NCI-H510A treated with DMSO at 0.1 percent for 48 hours (cell line): ENCODE measurements around the gene ARHGAP23.
"Not testable (repeated sequence)": the region's sequence is repeated elsewhere in the genome, so short reads cannot be mapped to it uniquely, and the experiment has no call there.

Experiments
- DNase-seq: peaks from one replicate; lab custom pipeline; 2025; lab: John Stamatoyannopoulos, UW

ARHGAP23 gene

DNA sequence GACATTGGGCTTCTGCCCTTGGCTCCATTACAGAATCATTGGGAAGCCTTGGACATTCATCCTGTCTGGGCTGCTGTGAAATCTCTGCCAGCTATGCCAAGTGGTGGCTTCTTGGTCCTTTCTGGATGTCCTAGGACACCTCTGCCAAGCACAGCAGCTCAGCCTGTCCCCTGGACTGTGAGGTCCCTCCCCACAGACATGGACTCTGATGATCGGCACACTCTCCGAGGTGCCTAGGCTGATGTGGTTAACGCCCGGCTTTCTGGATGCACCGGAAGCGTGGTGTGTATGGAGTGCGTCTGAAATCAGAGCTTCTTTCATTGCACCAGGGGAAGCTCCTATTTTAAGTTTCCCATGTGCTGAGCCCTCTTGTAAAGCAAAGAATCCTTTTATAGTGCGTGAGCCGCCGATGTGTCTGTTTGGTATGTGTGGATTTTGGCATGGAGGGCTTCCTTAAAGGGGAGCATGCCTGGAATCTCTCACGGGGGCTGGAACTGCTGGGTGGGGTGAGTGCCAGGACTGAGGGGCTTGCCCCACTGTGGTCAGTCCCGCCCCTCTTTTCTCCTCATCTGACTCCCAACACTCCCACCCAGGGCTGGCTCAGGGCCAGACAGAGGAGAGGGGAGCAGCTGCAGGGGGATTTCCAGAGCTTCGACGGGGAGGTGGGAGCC lies 7.0 kb upstream of the ARHGAP23 start:
- DNase-seq: no peak

DNA sequence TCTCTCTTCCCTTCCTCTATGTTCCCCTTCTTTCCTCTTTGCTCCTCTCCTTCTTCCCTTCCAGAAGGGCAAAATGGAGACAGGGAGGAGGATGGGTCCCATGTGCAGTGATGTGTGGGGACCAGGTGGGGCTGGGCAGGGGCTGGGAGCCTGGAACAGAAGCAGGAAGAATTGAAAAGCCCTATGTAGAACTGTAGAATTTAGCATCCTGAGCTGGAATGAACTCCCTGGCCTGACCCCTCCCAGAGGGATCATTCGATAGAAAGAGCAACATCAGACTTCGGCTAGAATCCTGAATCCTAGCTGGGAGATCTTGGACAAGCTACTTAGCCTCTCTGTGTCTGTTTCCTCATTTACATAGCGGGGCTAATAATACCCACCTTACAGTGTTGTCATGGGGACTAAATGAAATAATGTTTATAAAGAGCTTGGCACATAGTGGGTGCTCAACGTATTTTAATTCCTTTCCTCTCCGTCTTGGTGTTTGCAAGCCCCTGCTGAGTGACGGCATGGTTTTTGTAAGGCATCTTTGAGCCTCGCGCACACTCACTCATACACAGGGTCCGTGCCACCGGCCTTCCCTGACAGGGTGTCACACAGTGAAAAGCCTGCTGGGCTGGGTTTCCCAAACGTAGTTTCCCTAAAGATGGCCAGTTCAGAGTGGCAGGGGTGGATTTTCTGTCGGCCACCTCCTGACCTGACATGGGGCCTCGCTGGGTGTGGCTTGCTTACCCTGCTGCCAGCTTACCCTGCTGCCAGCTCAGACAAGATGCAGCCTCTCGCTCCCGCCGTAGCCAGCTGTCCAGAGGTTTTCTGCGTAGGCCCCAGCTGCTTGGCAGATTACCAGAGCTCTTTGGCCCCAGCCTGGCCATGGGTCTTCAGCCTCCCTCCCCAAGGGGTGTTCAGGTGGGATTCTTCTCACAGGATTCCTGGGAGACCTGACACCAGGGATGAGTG lies 6.1 kb upstream of the ARHGAP23 start:
- no peak for DNase-seq

DNA sequence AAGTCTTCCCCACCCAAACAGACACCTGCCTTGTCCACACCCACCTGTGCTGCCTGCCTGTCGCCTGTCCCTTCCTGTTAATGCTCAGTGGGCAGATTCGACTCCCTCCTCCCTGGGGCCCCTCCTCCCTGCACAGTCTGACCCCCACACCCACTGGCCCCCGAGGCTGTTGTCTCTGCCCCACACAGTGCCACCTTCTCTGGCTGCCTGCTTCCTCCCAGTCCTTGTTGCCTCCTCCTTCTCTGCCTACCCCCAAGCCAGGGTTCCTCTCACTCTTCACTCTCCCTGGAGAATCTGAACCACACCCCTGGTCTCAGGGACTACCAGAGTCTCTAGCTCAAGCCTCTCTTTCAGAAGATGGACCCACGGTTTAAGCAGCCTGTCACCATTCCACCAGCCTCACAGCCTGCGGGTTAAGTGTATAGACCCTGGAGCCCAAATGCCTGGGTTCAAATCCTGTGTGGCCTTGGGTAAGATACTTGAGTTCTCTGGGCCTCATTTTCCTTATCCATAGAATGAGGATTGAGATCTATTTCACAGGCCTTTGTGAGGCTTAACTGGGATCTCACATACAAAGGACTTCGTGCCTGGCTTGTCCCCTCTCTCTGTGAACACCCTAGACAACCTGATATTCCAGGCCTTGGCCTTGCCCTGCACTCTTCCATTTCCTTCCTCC lies 3.8 kb upstream of the ARHGAP23 start:
- DNase-seq: no peak

- no peak for DNase-seq
Measured at GRCh38 chr17:38425031-38425430, 3.2 kb upstream of the ARHGAP23 start.

GRCh38 chr17:38425744-38426143 lies 2.5 kb upstream of the ARHGAP23 start:
- DNase-seq: no peak

GRCh38 chr17:38426441-38426840 lies 1.8 kb upstream of the ARHGAP23 start:
- DNase-seq: no peak

DNA sequence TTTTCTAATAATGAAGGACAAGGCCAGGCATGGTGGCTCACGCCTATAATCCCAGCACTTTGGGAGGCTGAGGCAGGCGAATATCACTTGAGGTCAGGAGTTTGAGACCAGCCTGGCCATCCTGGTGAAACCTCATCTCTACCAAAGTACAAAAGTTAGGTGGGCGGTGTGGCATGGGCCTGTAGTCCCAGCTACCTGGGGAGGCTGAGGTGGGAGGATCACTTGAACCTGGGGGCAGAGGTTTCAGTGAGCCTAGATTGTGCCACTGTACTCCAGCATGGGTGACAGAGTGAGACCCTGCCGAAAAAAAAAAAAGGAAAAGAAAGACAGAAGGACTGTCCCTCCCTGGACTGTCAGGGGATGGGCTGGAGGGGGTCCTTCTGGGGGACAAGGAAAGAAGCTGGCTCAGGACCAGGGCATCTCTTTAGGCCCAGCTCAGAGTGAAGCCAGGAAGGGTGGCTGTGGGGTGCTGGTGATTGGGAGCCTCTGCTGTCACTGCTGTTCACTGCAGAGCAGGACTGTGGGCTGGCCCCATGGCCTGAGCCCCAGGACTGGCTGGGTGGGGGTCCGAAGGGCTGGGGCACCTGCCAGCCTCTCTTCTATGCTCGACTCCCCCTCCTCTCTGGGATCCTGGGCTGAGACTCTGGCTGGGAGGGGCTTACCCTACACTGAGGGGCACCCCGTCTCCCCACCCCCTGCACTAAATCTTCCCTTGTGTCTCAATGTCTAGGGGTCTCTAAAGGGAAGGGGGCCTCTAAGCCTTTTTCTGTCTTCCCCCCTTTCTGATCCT lies 909 bp upstream of the ARHGAP23 start:
- no peak for DNase-seq

- DNase-seq: no peak
Measured at GRCh38 chr17:38428643-38429371, 543 bp downstream of the ARHGAP23 start.

GRCh38 chr17:38429476-38430100 lies 1.3 kb downstream of the ARHGAP23 start:
- DNase-seq: no peak

DNA sequence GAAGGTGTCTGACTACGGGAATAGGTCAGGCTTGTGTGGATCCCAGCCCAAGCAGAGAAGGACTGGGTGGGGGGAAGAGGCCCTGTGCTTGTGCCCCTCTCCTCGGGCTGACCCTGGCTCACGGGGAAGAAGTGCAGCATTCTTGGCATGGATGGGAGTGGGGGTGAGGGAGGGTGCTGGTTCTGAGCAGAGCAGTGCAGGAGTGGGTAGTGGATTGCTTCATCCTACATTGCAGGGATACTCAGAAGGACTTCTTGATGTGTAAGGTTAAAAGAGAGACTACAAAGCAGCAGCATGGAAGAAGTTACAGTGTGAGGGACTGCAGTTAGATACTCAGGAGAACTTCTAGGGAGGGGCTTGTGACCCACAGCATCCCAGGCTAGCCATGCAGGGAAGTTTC lies 2.1 kb downstream of the ARHGAP23 start:
- DNase-seq: no peak

DNA sequence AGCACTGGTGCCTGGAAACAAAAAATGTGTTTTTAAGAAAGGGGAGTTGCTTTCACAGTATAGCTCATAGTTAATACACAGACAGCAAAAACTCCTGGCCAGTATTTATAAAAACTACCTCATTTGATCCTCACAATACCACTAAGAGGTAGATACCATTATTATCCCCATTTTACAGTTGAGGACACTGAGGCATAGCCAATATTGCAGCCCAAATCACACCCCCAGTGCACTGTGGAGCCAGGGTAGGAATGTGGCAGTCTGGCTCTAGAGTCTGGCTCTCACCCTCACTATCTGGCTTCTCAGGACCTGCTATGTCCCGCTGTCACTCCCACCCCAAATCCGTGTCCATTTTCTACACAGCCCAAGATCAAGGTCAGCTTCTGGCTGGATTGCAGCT lies 2.6 kb downstream of the ARHGAP23 start:
- DNase-seq: no peak

GRCh38 chr17:38431346-38432145 lies 3.3 kb downstream of the ARHGAP23 start:
- DNase-seq: no peak

DNA sequence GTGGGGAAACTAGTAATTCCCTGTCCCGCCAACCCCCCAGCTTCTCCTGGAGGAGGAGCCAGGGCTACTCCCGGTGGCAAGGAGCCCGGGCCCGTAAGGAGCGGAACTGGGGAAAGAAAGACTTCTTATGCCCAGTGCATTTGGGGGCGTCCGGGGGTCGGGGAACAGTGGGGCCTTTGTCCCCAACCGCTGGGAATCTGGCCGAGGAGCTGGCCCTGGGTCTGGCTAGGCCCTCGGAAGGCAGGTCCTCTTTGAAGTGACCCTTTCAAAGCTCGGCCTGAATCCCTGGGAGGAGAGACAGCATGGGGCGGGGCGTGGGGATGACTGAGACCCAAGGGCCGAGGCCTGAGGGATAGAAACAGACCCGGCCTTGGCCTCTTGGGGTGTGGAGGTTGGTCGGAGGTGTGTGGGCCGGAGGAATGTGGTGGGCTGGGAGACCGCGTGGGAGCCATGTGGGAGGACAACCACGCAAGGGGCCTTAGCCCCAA lies 6.0 kb downstream of the ARHGAP23 start:
- DNase-seq: no peak

GRCh38 chr17:38435795-38436194 lies 7.5 kb downstream of the ARHGAP23 start:
- no peak for DNase-seq

- no peak for DNase-seq
Measured at GRCh38 chr17:38436386-38436785, 8.1 kb downstream of the ARHGAP23 start.

GRCh38 chr17:38437313-38437712 lies 9.0 kb downstream of the ARHGAP23 start:
- not testable (repeated sequence) for DNase-seq

- DNase-seq: no peak
Measured at GRCh38 chr17:38439436-38439835, 11.2 kb downstream of the ARHGAP23 start.

DNA sequence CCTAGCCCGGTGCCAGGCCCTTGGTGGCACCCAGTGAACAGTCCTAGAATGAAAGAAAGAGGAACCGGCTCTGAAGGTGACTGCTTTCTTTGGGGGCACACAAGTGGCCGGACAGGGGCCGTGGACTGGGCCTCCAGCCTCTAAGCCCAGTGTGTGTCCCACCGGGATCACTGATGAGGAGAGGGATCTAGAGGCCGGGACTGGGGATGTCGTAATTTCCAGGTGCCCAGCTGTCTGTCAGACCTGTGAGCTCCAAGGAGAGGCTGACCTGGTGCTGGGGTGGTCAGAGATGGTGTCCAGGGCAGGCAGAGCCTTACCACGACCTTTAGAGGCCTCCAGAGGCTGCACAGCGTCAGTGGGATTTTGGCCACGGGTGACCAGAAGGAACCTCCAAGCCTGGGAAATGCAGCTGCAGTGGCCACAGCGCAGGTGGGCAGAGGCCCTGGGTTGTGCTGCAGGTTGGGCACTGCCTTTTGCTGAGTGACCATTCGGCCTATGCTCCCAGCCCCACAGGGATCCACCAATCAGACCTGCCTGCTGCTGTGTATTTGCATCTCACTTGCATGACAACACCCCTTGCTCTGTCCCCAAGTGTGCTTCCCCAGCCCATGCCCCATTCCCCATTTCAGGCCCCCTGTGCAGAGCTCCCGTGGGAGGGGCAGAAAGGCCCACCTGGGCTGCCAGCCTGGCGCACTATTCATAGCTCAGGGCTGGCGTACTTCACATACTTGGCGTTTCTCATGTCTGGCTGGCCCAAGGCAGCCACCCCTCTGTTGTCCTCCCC lies 12.5 kb downstream of the ARHGAP23 start:
- DNase-seq: no peak
